HEK293 (cell line): ENCODE measurements around the gene COL6A1.

Experiments
- CTCF ChIA-PET: fragments of 350-600 bp; formaldehyde crosslinking; extraction: SDS; loops from one replicate; lab custom pipeline; 2021; ENCODE audit warnings: antibody characterized with exemption; lab: Yijun Ruan, JAX
- POLR2A ChIA-PET: fragments of 300-600 bp; formaldehyde crosslinking; extraction: SDS; loops from one replicate; lab custom pipeline; 2020; ENCODE audit warnings: antibody characterized with exemption, inconsistent platforms; lab: Yijun Ruan, JAX
- H3K27ac ChIP-seq: fragments of 200-500 bp; sonication (Bioruptor generic); 2 replicates; pipeline ENCODE4 v1.5.1; 2014; ENCODE audit warnings: low read depth, low read length, control low read depth, inconsistent platforms; ENCODE audit errors: extremely low read depth
- H3K36me3 ChIP-seq, 2 experiments: fragments of 200-500 bp in 1 of 2; sonication (Bioruptor generic) in 1 of 2; 1 replicate in 1 of 2; 2 replicates in 1 of 2; pipeline ENCODE4 v1.5.1; 2014 to 2017; ENCODE audit warnings: inconsistent platforms in 2 of 2, low read length in 2 of 2; ENCODE audit not compliant: control insufficient read depth in 2 of 2, insufficient read depth in 1 of 2
- H3K4me1 ChIP-seq: fragments of 200-500 bp; sonication (Bioruptor generic); 2 replicates; pipeline ENCODE4 v1.5.1; 2014; ENCODE audit warnings: mild to moderate bottlenecking, low read length, inconsistent platforms; ENCODE audit not compliant: control insufficient read depth, insufficient read depth
- H3K4me3 ChIP-seq: 2 replicates; pipeline ENCODE4 v1.5.1; 2011; ENCODE audit warnings: low read depth, mild to moderate bottlenecking, control low read depth, low read length, moderate library complexity
- H3K9me3 ChIP-seq: fragments of 200-500 bp; sonication (Bioruptor generic); 2 replicates; pipeline ENCODE4 v1.5.1; 2014; ENCODE audit warnings: low read depth, low read length, inconsistent platforms; ENCODE audit not compliant: control insufficient read depth, insufficient read depth
- BCL11B ChIP-seq: fragments of 450-650 bp; formaldehyde crosslinking; IDR thresholded peaks from 2 replicates; pipeline ENCODE4 v1.5.1; 2016; ENCODE audit warnings: low read depth, missing biosample characterization, missing genetic modification characterization
- KLF1 ChIP-seq: fragments of 450-650 bp; formaldehyde crosslinking; IDR thresholded peaks from 2 replicates; pipeline ENCODE4 v1.5.1; 2016; ENCODE audit warnings: missing biosample characterization, missing genetic modification characterization
- SCRT1 ChIP-seq: fragments of 450-650 bp; formaldehyde crosslinking; IDR thresholded peaks from 2 replicates; pipeline ENCODE4 v1.5.1; 2016; ENCODE audit warnings: missing biosample characterization, missing genetic modification characterization, borderline replicate concordance
- YY2 ChIP-seq: fragments of 450-650 bp; formaldehyde crosslinking; IDR thresholded peaks from 2 replicates; pipeline ENCODE4 v1.5.1; 2016; ENCODE audit warnings: missing biosample characterization, missing genetic modification characterization
- ZBTB48 ChIP-seq: fragments of 450-650 bp; formaldehyde crosslinking; IDR thresholded peaks from 2 replicates; pipeline ENCODE4 v1.5.1; 2016; ENCODE audit warnings: missing biosample characterization, missing genetic modification characterization
- ZNF112 ChIP-seq: fragments of 450-650 bp; formaldehyde crosslinking; IDR thresholded peaks from 2 replicates; pipeline ENCODE4 v1.5.0; 2017; ENCODE audit warnings: missing biosample characterization, missing genetic modification characterization
- ZNF157 ChIP-seq: fragments of 450-650 bp; formaldehyde crosslinking; IDR thresholded peaks from 2 replicates; pipeline ENCODE4 v1.5.1; 2016; ENCODE audit warnings: missing biosample characterization, missing genetic modification characterization
- ZNF76 ChIP-seq: fragments of 450-650 bp; formaldehyde crosslinking; IDR thresholded peaks from 2 replicates; pipeline ENCODE4; 2016; ENCODE audit warnings: low read depth, missing biosample characterization, missing genetic modification characterization, borderline replicate concordance
- TF ChIP-seq, protein P1 (sequence below): fragments of 450-650 bp; formaldehyde crosslinking; IDR thresholded peaks from 2 replicates; pipeline ENCODE4 v1.5.1; 2016; ENCODE audit warnings: missing biosample characterization, missing genetic modification characterization, borderline replicate concordance
- TF ChIP-seq, protein P2 (sequence below): fragments of 450-650 bp; formaldehyde crosslinking; IDR thresholded peaks from 2 replicates; pipeline ENCODE4 v1.5.1; 2017; ENCODE audit warnings: missing biosample characterization, missing genetic modification characterization
- TF ChIP-seq, protein P3 (sequence below): fragments of 450-650 bp; formaldehyde crosslinking; IDR thresholded peaks from 2 replicates; pipeline ENCODE4 v1.5.1; 2016; ENCODE audit warnings: missing biosample characterization, missing genetic modification characterization

COL6A1 gene

DNA sequence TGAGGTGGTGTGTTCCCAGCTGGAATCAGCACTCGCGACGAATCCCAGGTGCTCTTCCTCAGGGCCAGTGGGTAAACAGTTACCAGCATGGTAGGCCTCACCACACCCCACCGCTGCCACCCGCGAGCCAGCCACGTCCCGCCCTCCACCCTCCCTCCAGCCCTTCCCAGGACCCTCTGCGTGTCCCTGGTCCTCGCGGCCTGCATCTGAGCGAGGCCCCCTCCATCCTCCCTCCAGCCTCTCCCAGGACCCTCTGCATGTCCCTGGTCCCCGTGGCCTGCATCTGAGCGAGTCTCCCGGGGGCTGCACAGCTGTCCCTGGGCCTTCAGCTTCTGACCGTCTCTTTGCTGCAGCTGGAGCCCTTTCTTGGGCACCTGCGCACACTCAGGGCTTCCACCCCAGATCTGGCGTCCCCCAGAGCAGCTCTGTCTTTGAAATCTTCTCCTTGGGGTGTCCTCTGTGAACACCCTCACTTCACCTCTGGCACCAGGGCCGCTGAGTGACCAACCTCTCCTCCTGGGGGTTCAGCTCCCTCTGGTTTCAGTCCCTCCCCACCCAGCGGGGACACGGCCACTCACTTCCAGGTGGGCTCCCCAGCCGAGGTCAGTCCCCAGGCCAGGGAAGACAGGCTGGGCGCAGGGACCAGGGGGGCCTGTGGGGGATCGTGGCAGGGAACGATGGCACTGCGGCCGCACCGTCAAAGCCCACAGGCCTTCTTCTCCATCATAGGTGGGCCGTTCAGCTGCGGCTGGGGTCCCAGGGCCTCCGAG lies 58.5 kb downstream of the COL6A1 start (continued):
- TF ChIP-seq, protein P1, sequence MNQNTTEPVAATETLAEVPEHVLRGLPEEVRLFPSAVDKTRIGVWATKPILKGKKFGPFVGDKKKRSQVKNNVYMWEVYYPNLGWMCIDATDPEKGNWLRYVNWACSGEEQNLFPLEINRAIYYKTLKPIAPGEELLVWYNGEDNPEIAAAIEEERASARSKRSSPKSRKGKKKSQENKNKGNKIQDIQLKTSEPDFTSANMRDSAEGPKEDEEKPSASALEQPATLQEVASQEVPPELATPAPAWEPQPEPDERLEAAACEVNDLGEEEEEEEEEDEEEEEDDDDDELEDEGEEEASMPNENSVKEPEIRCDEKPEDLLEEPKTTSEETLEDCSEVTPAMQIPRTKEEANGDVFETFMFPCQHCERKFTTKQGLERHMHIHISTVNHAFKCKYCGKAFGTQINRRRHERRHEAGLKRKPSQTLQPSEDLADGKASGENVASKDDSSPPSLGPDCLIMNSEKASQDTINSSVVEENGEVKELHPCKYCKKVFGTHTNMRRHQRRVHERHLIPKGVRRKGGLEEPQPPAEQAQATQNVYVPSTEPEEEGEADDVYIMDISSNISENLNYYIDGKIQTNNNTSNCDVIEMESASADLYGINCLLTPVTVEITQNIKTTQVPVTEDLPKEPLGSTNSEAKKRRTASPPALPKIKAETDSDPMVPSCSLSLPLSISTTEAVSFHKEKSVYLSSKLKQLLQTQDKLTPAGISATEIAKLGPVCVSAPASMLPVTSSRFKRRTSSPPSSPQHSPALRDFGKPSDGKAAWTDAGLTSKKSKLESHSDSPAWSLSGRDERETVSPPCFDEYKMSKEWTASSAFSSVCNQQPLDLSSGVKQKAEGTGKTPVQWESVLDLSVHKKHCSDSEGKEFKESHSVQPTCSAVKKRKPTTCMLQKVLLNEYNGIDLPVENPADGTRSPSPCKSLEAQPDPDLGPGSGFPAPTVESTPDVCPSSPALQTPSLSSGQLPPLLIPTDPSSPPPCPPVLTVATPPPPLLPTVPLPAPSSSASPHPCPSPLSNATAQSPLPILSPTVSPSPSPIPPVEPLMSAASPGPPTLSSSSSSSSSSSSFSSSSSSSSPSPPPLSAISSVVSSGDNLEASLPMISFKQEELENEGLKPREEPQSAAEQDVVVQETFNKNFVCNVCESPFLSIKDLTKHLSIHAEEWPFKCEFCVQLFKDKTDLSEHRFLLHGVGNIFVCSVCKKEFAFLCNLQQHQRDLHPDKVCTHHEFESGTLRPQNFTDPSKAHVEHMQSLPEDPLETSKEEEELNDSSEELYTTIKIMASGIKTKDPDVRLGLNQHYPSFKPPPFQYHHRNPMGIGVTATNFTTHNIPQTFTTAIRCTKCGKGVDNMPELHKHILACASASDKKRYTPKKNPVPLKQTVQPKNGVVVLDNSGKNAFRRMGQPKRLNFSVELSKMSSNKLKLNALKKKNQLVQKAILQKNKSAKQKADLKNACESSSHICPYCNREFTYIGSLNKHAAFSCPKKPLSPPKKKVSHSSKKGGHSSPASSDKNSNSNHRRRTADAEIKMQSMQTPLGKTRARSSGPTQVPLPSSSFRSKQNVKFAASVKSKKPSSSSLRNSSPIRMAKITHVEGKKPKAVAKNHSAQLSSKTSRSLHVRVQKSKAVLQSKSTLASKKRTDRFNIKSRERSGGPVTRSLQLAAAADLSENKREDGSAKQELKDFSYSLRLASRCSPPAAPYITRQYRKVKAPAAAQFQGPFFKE (tag by site-specific recombination) = no peak

DNA sequence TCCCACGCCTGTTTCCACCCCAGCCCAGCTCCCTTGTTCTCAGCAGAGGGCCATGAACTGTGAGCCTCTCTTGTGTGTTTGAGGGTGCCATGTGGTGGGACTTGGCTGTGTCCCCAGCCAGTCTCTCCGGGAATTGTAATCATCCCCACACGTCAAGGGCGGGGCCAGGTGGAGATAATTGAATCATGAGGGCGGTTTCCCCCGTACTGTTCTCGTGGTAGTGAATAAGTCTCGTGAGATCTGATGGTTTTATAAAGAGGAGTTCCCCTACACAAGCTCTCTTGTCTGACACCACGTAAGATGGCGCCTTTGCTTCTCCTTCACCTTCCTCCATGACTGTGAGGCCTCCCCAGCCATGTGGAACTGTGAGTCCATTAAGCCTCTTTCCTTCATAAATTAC lies 59.1 kb downstream of the COL6A1 start:
- Histone ChIP-seq H3K9me3 (no peaks in the 10 kb centered on the region), H3K4me1 (no peaks in the 10 kb centered on the region), H3K4me3 (no peak overlapping the region), H3K27ac (no peak overlapping the region), H3K36me3 (no peaks in the 10 kb centered on the region)
- CTCF ChIA-PET = no interaction called here
- POLR2A ChIA-PET = no interaction called here
- TF ChIP-seq ZNF157 (no peak), ZBTB48 (tag by site-specific recombination) (no peak), ZNF112 (no peak), KLF1 (tag by site-specific recombination) (0 out of 2 replicates have a peak, but pooled peaks have one; percentile 26), BCL11B (tag by site-specific recombination) (no peak)
- TF ChIP-seq, protein P2, sequence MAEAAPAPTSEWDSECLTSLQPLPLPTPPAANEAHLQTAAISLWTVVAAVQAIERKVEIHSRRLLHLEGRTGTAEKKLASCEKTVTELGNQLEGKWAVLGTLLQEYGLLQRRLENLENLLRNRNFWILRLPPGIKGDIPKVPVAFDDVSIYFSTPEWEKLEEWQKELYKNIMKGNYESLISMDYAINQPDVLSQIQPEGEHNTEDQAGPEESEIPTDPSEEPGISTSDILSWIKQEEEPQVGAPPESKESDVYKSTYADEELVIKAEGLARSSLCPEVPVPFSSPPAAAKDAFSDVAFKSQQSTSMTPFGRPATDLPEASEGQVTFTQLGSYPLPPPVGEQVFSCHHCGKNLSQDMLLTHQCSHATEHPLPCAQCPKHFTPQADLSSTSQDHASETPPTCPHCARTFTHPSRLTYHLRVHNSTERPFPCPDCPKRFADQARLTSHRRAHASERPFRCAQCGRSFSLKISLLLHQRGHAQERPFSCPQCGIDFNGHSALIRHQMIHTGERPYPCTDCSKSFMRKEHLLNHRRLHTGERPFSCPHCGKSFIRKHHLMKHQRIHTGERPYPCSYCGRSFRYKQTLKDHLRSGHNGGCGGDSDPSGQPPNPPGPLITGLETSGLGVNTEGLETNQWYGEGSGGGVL (tag by site-specific recombination) = no peak

DNA sequence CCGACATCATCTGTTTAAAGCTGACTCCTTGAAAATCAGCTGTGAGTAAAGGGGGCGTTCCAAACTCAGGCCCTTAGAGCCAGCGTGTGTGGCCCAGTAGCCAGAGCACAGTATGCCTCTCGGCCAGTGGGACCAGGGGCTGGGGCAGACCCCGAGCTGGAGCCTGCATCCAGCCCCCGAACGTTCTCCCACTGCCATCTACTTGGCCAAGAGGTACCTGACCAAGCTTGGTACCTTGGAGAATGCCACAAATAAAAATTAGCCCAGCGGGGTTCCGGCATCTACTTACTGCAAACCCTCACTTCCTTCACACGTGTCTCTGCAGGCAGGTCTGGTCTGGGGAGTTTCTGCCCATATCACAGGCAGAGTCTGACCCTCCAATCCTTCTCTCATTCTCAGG lies 59.6 kb downstream of the COL6A1 start:
- H3K27ac ChIP-seq = no peak overlapping the region
- TF ChIP-seq ZNF76 (tag by site-specific recombination) (no peak), SCRT1 (tag by site-specific recombination) (no peak), YY2 (tag by site-specific recombination) (no peak)
- TF ChIP-seq, protein P3, sequence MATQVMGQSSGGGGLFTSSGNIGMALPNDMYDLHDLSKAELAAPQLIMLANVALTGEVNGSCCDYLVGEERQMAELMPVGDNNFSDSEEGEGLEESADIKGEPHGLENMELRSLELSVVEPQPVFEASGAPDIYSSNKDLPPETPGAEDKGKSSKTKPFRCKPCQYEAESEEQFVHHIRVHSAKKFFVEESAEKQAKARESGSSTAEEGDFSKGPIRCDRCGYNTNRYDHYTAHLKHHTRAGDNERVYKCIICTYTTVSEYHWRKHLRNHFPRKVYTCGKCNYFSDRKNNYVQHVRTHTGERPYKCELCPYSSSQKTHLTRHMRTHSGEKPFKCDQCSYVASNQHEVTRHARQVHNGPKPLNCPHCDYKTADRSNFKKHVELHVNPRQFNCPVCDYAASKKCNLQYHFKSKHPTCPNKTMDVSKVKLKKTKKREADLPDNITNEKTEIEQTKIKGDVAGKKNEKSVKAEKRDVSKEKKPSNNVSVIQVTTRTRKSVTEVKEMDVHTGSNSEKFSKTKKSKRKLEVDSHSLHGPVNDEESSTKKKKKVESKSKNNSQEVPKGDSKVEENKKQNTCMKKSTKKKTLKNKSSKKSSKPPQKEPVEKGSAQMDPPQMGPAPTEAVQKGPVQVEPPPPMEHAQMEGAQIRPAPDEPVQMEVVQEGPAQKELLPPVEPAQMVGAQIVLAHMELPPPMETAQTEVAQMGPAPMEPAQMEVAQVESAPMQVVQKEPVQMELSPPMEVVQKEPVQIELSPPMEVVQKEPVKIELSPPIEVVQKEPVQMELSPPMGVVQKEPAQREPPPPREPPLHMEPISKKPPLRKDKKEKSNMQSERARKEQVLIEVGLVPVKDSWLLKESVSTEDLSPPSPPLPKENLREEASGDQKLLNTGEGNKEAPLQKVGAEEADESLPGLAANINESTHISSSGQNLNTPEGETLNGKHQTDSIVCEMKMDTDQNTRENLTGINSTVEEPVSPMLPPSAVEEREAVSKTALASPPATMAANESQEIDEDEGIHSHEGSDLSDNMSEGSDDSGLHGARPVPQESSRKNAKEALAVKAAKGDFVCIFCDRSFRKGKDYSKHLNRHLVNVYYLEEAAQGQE = peak; percentile 34; the same call in 1 of the 2 replicates
- no peaks in the 10 kb centered on the region for H3K4me1 ChIP-seq
- ChIA-PET CTCF (no interaction called here), POLR2A (no interaction called here)
- no peak overlapping the region for H3K4me3 ChIP-seq
- H3K9me3 ChIP-seq = no peaks in the 10 kb centered on the region
- H3K36me3 ChIP-seq = no peaks in the 10 kb centered on the region
